HFFc6 (cell line): ENCODE results near the gene RASA1. TPM values are rescaled to one million over a fixed set of nuclear protein-coding genes. Genes with fewer than 3 reads are reported as not detected.

ENCODE experiments used
- DNase-seq: peaks from one replicate; pipeline ENCODE4 v3.0.0-alpha.2; 2018
- H3K27ac Mint-ChIP-seq: 2 replicates; pipeline ENCODE4 v1.8.0; 2020; ENCODE audit warnings: mild to moderate bottlenecking, mixed read lengths
- H3K27me3 Mint-ChIP-seq: 2 replicates; pipeline ENCODE4 v1.8.0; 2021; ENCODE audit warnings: mild to moderate bottlenecking, moderate library complexity, mixed read lengths; ENCODE audit not compliant: insufficient read depth
- H3K36me3 Mint-ChIP-seq: 2 replicates; pipeline ENCODE4 v1.8.0; 2021; ENCODE audit warnings: low read depth, mixed read lengths
- H3K4me1 Mint-ChIP-seq: 2 replicates; pipeline ENCODE4 v1.8.0; 2020; ENCODE audit warnings: low read depth, mixed read lengths
- H3K4me3 Mint-ChIP-seq: 2 replicates; pipeline ENCODE4 v1.8.0; 2020; ENCODE audit warnings: mild to moderate bottlenecking, moderate library complexity, mixed read lengths
- H3K9me3 Mint-ChIP-seq: 2 replicates; pipeline ENCODE4 v1.8.0; 2020; ENCODE audit warnings: mild to moderate bottlenecking, mixed read lengths
- CTCF ChIP-seq: fragments of 200-600 bp; sonication (generic); IDR thresholded peaks from 2 replicates; pipeline ENCODE4 v1.5.0; 2021; ENCODE audit warnings: antibody characterized with exemption, mild to moderate bottlenecking
- total RNA-seq, 6 experiments: library from RNA; stranded (reverse); fragmentation: NEBNext Ultra II Directional; extraction: Animal tissue kit (Norgen Biotek cat#: 25700); gene quantifications; 2 replicates in 1 of 6; 3 replicates in 5 of 6; pipeline ENCODE4 v1.2.3, GENCODE V29; 2021

Gene RASA1
- total RNA-seq, 6 experiments from 2014 or later = 61.6 to 89.8 (median 64.9) TPM

- Mint-ChIP-seq H3K27ac (peak overlapping the region; percentile 48; the same call in 1 of the 2 replicates), H3K27me3 (peaks cover 5% of the 10 kb centered on the region), H3K36me3 (peaks cover 67% of the 10 kb centered on the region), H3K4me1 (peaks cover 48% of the 10 kb centered on the region), H3K9me3 (no peaks in the 10 kb centered on the region; the same call in 1 of the 2 replicates), H3K4me3 (no peak overlapping the region)
- no peak for TF ChIP-seq CTCF
- DNase-seq = no peak
Observed at GRCh38 chr5:87401626-87402025, 133.9 kb downstream of the RASA1 start.

- Mint-ChIP-seq H3K4me1 (peaks cover 61% of the 10 kb centered on the region), H3K9me3 (no peaks in the 10 kb centered on the region; the same call in 1 of the 2 replicates), H3K4me3 (no peak overlapping the region), H3K27me3 (peaks cover 5% of the 10 kb centered on the region), H3K36me3 (peaks cover 79% of the 10 kb centered on the region), H3K27ac (no peak overlapping the region)
- no peak for DNase-seq
- TF ChIP-seq CTCF = no peak
Observed at GRCh38 chr5:87403409-87403808, 135.7 kb downstream of the RASA1 start.

- no peak for DNase-seq
- no peak for TF ChIP-seq CTCF
- Mint-ChIP-seq H3K9me3 (no peaks in the 10 kb centered on the region; the same call in 1 of the 2 replicates), H3K27me3 (peaks cover 2% of the 10 kb centered on the region), H3K4me3 (no peak overlapping the region), H3K27ac (no peak overlapping the region), H3K36me3 (peaks cover 79% of the 10 kb centered on the region), H3K4me1 (peaks cover 61% of the 10 kb centered on the region)
Observed at GRCh38 chr5:87403899-87404298, 136.2 kb downstream of the RASA1 start.

GRCh38 chr5:87404359-87404758, 136.7 kb downstream of the RASA1 start:
- H3K9me3 Mint-ChIP-seq = no peaks in the 10 kb centered on the region; the same call in 1 of the 2 replicates
- no peak for DNase-seq
- peaks cover 61% of the 10 kb centered on the region for H3K4me1 Mint-ChIP-seq
- H3K36me3 Mint-ChIP-seq = peaks cover 79% of the 10 kb centered on the region
- H3K4me3 Mint-ChIP-seq = no peak overlapping the region
- peaks cover 2% of the 10 kb centered on the region for H3K27me3 Mint-ChIP-seq
- H3K27ac Mint-ChIP-seq = no peak overlapping the region
- no peak for TF ChIP-seq CTCF

GRCh38 chr5:87405472-87406155, 137.9 kb downstream of the RASA1 start:
- Mint-ChIP-seq H3K27ac (peak overlapping the region; percentile 52), H3K9me3 (no peaks in the 10 kb centered on the region; the same call in 1 of the 2 replicates), H3K27me3 (peaks cover 2% of the 10 kb centered on the region), H3K4me3 (0 out of 2 replicates have a peak overlapping the region, but pooled peaks have one; percentile 7), H3K4me1 (peaks cover 57% of the 10 kb centered on the region), H3K36me3 (peaks cover 79% of the 10 kb centered on the region)
- no peak for DNase-seq
- TF ChIP-seq CTCF = no peak
